Measurements from ENCODE around the gene YKT6.

Gene YKT6

DNA sequence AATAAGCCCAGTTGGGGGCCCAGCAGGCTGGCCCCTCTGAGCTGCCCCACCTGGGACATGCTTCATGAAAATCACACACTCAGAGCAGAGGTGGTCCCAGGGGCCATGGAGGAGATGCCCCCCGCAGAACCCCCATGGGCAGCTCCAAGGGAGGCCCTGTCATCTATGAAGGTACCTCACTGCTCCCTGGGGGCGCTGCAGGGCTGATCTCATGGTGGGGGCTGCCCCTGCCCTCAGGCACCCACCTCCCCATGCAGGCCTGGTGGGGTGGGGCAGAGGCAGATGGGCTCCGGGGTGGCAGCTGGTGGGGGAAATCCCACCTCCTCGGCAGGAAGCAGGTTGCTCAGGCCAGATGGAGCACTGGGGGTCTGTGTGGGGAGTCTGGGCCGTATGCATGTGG lies 60.5 kb downstream of the YKT6 start:
- DNase-seq: no peak

- no peak for DNase-seq
These were observed 61.3 kb downstream of the YKT6 start for GRCh38 chr7:44262031-44262430.

DNA sequence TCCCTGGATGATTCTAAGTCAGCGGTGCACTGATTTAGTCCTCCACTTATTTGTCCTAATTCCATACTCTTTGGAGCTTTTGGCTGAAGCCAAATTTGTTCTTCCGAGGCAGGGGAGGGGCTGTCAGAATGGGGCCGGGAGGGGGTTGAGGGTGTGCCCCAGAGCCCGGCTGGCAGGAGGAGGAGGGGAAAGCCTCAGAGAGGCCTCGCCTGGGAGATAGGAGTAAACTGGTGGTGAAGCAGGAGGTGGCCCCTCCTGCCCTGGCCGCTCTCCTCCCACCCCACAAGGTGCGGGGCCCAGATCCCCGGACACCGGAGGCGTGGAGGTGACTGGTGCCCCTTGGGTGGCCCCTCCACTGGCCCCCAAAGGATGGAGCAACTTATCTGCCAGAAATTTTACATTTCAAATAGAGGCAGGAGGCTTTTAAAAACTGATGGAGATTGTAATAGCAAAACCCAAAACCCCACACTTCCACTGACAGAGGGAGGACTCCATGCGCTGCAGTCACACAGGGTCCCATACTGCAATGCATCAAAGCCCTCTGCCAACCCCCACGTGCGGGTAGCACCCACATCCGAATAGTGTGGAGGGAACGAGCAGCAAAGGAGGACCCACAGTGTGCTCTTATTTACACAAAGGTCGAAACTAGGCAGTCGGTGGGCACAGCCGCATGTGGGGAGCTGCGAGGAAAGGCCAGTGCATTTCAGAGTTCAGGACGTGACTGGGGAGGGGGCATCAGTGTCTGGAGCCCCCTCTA lies 62.7 kb downstream of the YKT6 start:
- DNase-seq: no peak

Measured in activated CD8-positive, alpha-beta memory T cell treated with anti-CD3 and anti-CD28 coated beads, Interleukin-2, amount 50 U/mL, for 48 hours (primary cell).